Epithelial cell of proximal tubule (primary cell): ENCODE data around the gene ASB6. TPM values are rescaled to one million over a fixed set of nuclear protein-coding genes. Genes with fewer than 3 reads are reported as not detected.
"Not testable (repeated sequence)": the region's sequence is repeated elsewhere in the genome, so short reads cannot be mapped to it uniquely, and the experiment has no call there.

ENCODE experiments used
- DNase-seq: peaks from one replicate; pipeline ENCODE4 v3.0.0-alpha.2; 2011; ENCODE audit warnings: low read depth
- H3K4me3 ChIP-seq: 2 replicates; pipeline ENCODE4 v1.5.1; 2011; ENCODE audit warnings: low read depth, mild to moderate bottlenecking, low read length
- CTCF ChIP-seq: conservative IDR thresholded peaks from 2 replicates; pipeline ENCODE4 v1.5.1; 2012; ENCODE audit warnings: low read depth, mild to moderate bottlenecking, low read length
- total RNA-seq: library from RNA; depleted of rRNA; stranded (reverse); fragments of >200 nt; gene quantifications from 2 replicates; pipeline ENCODE4 v1.2.3, GENCODE V29; 2015

ASB6 gene
- total RNA-seq, 1 donor from 2014 or later = 22.3 TPM

GRCh38 chr9:129639756-129640085 is 2.2 kb downstream of the ASB6 start:
- no peak for TF ChIP-seq CTCF
- no peak for DNase-seq

GRCh38 chr9:129639034-129639630 is 2.8 kb downstream of the ASB6 start:
- no peak for DNase-seq
- no peak for TF ChIP-seq CTCF
- no peak overlapping the region for H3K4me3 ChIP-seq

More at GRCh38 chr9:129639756-129640085, 2.2 kb downstream of the ASB6 start:
- peak overlapping the region; percentile 98 for H3K4me3 ChIP-seq

GRCh38 chr9:129637673-129638439 is 4.1 kb downstream of the ASB6 start:
- no peak for DNase-seq
- no peak for TF ChIP-seq CTCF
- no peak overlapping the region for H3K4me3 ChIP-seq

- TF ChIP-seq CTCF = no peak
- no peak for DNase-seq
These were observed 4.8 kb downstream of the ASB6 start for GRCh38 chr9:129637102-129637501.

GRCh38 chr9:129636343-129636742 is 5.6 kb downstream of the ASB6 start:
- not testable (repeated sequence) for H3K4me3 ChIP-seq, DNase-seq

More at GRCh38 chr9:129637102-129637501, 4.8 kb downstream of the ASB6 start:
- H3K4me3 ChIP-seq = no peak overlapping the region

- no peak for TF ChIP-seq CTCF
- no peak for DNase-seq
- no peak overlapping the region for H3K4me3 ChIP-seq
These were observed 6.6 kb downstream of the ASB6 start for GRCh38 chr9:129635099-129636065.

- DNase-seq = no peak
- no peak for TF ChIP-seq CTCF
These were observed 8.1 kb downstream of the ASB6 start for GRCh38 chr9:129633848-129634247.

More at GRCh38 chr9:129633848-129634247, 8.1 kb downstream of the ASB6 start:
- no peak overlapping the region for H3K4me3 ChIP-seq
